Renal pelvis (tissue), 4 donors: ENCODE data around the gene NUP43. TPM values are rescaled to one million over a fixed set of nuclear protein-coding genes. Genes with fewer than 3 reads are reported as not detected.
"Not testable (repeated sequence)": the region's sequence is repeated elsewhere in the genome, so short reads cannot be mapped to it uniquely, and the experiment has no call there.

Experiments
- DNase-seq: peaks from one replicate; pipeline ENCODE4 v3.0.0-alpha.2; 2013
- polyA plus RNA-seq, 3 donors: library from polyadenylated mRNA; unstranded; fragments of 120-200 nt; gene quantifications; one replicate each; pipeline ENCODE4 v1.2.1, GENCODE V29; 2013; ENCODE audit not compliant: insufficient read length in 3 of 3

Gene NUP43
- polyA plus RNA-seq, 3 donors: 37.7 to 46.5 (median 44.1) TPM

GRCh38 chr6:149701714-149702113 lies 44.6 kb downstream of the NUP43 start:
- DNase-seq: no peak

- no peak for DNase-seq
Observed at GRCh38 chr6:149699150-149699549, 47.2 kb downstream of the NUP43 start.

- DNase-seq: no peak
Observed at GRCh38 chr6:149698175-149698574, 48.2 kb downstream of the NUP43 start.

GRCh38 chr6:149696901-149697300 lies 49.4 kb downstream of the NUP43 start:
- DNase-seq: no peak

- no peak for DNase-seq
Observed at GRCh38 chr6:149694921-149695320, 51.4 kb downstream of the NUP43 start.

- DNase-seq: no peak
Observed at GRCh38 chr6:149691201-149691600, 55.1 kb downstream of the NUP43 start.

- DNase-seq: no peak
Observed at GRCh38 chr6:149686230-149686629, 60.1 kb downstream of the NUP43 start.

GRCh38 chr6:149683256-149683859 lies 63.0 kb downstream of the NUP43 start:
- DNase-seq: no peak

GRCh38 chr6:149681845-149682244 lies 64.5 kb downstream of the NUP43 start:
- not testable (repeated sequence) for DNase-seq

- no peak for DNase-seq
Observed at GRCh38 chr6:149681209-149681608, 65.1 kb downstream of the NUP43 start.

GRCh38 chr6:149680503-149680902 lies 65.8 kb downstream of the NUP43 start:
- DNase-seq: no peak

Other genes with a start within 250 kb of the NUP43 start
- gene PPIL4, start 200.5 kb downstream of the NUP43 start, polyA plus RNA-seq: 10 to 100 TPM; 49.5 to 57.1 (median 52.2) TPM
- 10 to 100 TPM; 72.9 to 96.1 (median 81.4) TPM for gene GINM1, start 180.2 kb downstream of the NUP43 start, polyA plus RNA-seq
- gene KATNA1, start 97.8 kb downstream of the NUP43 start, polyA plus RNA-seq: 10 to 100 TPM; 27.0 to 32.4 (median 27.9) TPM
- gene LATS1, start 28.4 kb downstream of the NUP43 start, polyA plus RNA-seq: 10 to 100 TPM; 25.2 to 31.7 (median 30.7) TPM
- 10 to 100 TPM; 81.3 to 94.0 (median 88.6) TPM for gene PCMT1, start 3.2 kb upstream of the NUP43 start, polyA plus RNA-seq
- 10 to 100 TPM; 33.5 to 35.2 (median 34.2) TPM for gene LRP11, start 117.8 kb upstream of the NUP43 start, polyA plus RNA-seq
- gene RAET1E, start 151.6 kb upstream of the NUP43 start, polyA plus RNA-seq: under 1 TPM; 0.29 to 0.60 (median 0.58) TPM
- gene RAET1G, start 176.6 kb upstream of the NUP43 start, polyA plus RNA-seq: 1 to 10 TPM in 2 of 3 donors, under 1 TPM in 1; 0.86 to 1.4 (median 1.4) TPM
- under 1 TPM; 0.68 to 0.70 (median 0.68) TPM for gene ULBP2, start 195.5 kb upstream of the NUP43 start, polyA plus RNA-seq
- gene ULBP1, start 217.4 kb upstream of the NUP43 start, polyA plus RNA-seq: 1 to 10 TPM; 1.2 to 2.1 (median 1.3) TPM